WI38 (cell line): Measurements from ENCODE around the gene DOK7.

ENCODE experiments used
- H3K4me3 ChIP-seq: 2 replicates; pipeline ENCODE4 v1.5.1; 2011; ENCODE audit warnings: low read depth, mild to moderate bottlenecking, control low read depth, low read length
- CTCF ChIP-seq: IDR thresholded peaks from 2 replicates; pipeline ENCODE4 v1.5.1; 2012; ENCODE audit warnings: low read depth, mild to moderate bottlenecking, control low read depth, low read length

Gene DOK7

GRCh38 chr4:3520276-3520675 lies 57.2 kb downstream of the DOK7 start:
- no peak for TF ChIP-seq CTCF
- no peak overlapping the region for H3K4me3 ChIP-seq

- TF ChIP-seq CTCF: no peak
- H3K4me3 ChIP-seq: no peak overlapping the region
Measured at GRCh38 chr4:3520796-3521600, 57.9 kb downstream of the DOK7 start.

GRCh38 chr4:3521621-3522325 lies 58.7 kb downstream of the DOK7 start:
- H3K4me3 ChIP-seq: no peak overlapping the region
- no peak for TF ChIP-seq CTCF

GRCh38 chr4:3522326-3522640 lies 59.2 kb downstream of the DOK7 start:
- H3K4me3 ChIP-seq: no peak overlapping the region
- no peak for TF ChIP-seq CTCF

GRCh38 chr4:3522651-3523050 lies 59.5 kb downstream of the DOK7 start:
- no peak for TF ChIP-seq CTCF
- H3K4me3 ChIP-seq: no peak overlapping the region

- no peak overlapping the region for H3K4me3 ChIP-seq
- TF ChIP-seq CTCF: no peak
Measured at GRCh38 chr4:3523146-3523627, 60.1 kb downstream of the DOK7 start.

GRCh38 chr4:3523628-3524221 lies 60.6 kb downstream of the DOK7 start:
- H3K4me3 ChIP-seq: no peak overlapping the region
- TF ChIP-seq CTCF: no peak
